H9 (cell line): Measurements from ENCODE around the gene WAPL. TPM values are rescaled to one million over a fixed set of nuclear protein-coding genes. Genes with fewer than 3 reads are reported as not detected.

ENCODE experiments used
- DNase-seq: peaks from one replicate; pipeline ENCODE4 v3.0.0-alpha.2; 2017
- H2AFZ ChIP-seq: one replicate; pipeline ENCODE4 v1.6.1; 2013; ENCODE audit warnings: mild to moderate bottlenecking, low read length, control low read depth, moderate library complexity
- H2AK5ac ChIP-seq: 2 replicates; pipeline ENCODE4 v1.6.1; 2013; ENCODE audit warnings: low read length, control low read depth, mixed read lengths; ENCODE audit not compliant: insufficient read length
- H2BK120ac ChIP-seq: one replicate; pipeline ENCODE4 v1.6.1; 2013; ENCODE audit warnings: low read depth, mild to moderate bottlenecking, low read length, control low read depth, inconsistent platforms; ENCODE audit not compliant: poor library complexity, severe bottlenecking
- H2BK12ac ChIP-seq: 2 replicates; pipeline ENCODE4 v1.6.1; 2013; ENCODE audit warnings: low read length, control low read depth, mixed read lengths, low read depth; ENCODE audit not compliant: insufficient read length
- H2BK15ac ChIP-seq: 2 replicates; pipeline ENCODE4 v1.6.1; 2013; ENCODE audit warnings: low read depth, low read length, control low read depth
- H2BK20ac ChIP-seq: one replicate; pipeline ENCODE4 v1.6.1; 2013; ENCODE audit warnings: low read depth, mild to moderate bottlenecking, low read length, control low read depth, inconsistent platforms; ENCODE audit not compliant: poor library complexity, severe bottlenecking
- H2BK5ac ChIP-seq: 2 replicates; pipeline ENCODE4 v1.6.1; 2013; ENCODE audit warnings: low read length, control low read depth, mixed read lengths; ENCODE audit not compliant: insufficient read length
- H3K14ac ChIP-seq: 2 replicates; pipeline ENCODE4 v1.6.1; 2013; ENCODE audit warnings: low read length, control low read depth; ENCODE audit not compliant: insufficient read depth
- H3K18ac ChIP-seq: 2 replicates; pipeline ENCODE4 v1.6.1; 2013; ENCODE audit warnings: low read depth, mild to moderate bottlenecking, mixed read lengths, low read length, control low read depth; ENCODE audit not compliant: insufficient read length
- H3K23ac ChIP-seq: 2 replicates; pipeline ENCODE4 v1.6.1; 2013; ENCODE audit warnings: low read length, control low read depth, mixed read lengths, low read depth; ENCODE audit not compliant: insufficient read length
- H3K23me2 ChIP-seq: 2 replicates; pipeline ENCODE4 v1.6.1; 2013; ENCODE audit warnings: low read depth, mild to moderate bottlenecking, mixed read lengths, low read length, control low read depth; ENCODE audit not compliant: insufficient read length, poor library complexity, severe bottlenecking
- H3K27ac ChIP-seq: 2 replicates; pipeline ENCODE4 v1.5.1; 2013; ENCODE audit warnings: low read length, control low read depth, mixed read lengths, low read depth; ENCODE audit not compliant: insufficient read length
- H3K27me3 ChIP-seq: 2 replicates; pipeline ENCODE4 v1.6.1; 2013; ENCODE audit warnings: low read length, control low read depth, inconsistent platforms; ENCODE audit not compliant: insufficient read depth
- H3K4ac ChIP-seq: 2 replicates; pipeline ENCODE4 v1.6.1; 2013; ENCODE audit warnings: low read depth, mild to moderate bottlenecking, control low read depth, inconsistent platforms, low read length, moderate library complexity
- H3K4me1 ChIP-seq: 2 replicates; pipeline ENCODE4 v1.6.1; 2013; ENCODE audit warnings: low read length, control low read depth, inconsistent platforms; ENCODE audit not compliant: insufficient read depth
- H3K4me2 ChIP-seq: 2 replicates; pipeline ENCODE4 v1.6.1; 2013; ENCODE audit warnings: low read length, control low read depth, mixed read lengths; ENCODE audit not compliant: insufficient read length, insufficient read depth
- H3K56ac ChIP-seq: 2 replicates; pipeline ENCODE4 v1.6.1; 2013; ENCODE audit warnings: low read depth, mild to moderate bottlenecking, mixed read lengths, low read length, control low read depth; ENCODE audit not compliant: insufficient read length
- H3K79me1 ChIP-seq: 2 replicates; pipeline ENCODE4 v1.6.1; 2013; ENCODE audit warnings: low read depth, mild to moderate bottlenecking, moderate library complexity, low read length, control low read depth, inconsistent platforms; ENCODE audit not compliant: insufficient read depth, poor library complexity, severe bottlenecking
- H3K79me2 ChIP-seq: 2 replicates; pipeline ENCODE4 v1.6.1; 2013; ENCODE audit warnings: low read length, control low read depth, inconsistent platforms; ENCODE audit not compliant: insufficient read depth
- H3K9ac ChIP-seq: 2 replicates; pipeline ENCODE4 v1.6.1; 2013; ENCODE audit warnings: low read length, control low read depth, mixed read lengths; ENCODE audit not compliant: insufficient read length; ENCODE audit errors: extremely low read depth
- H3K9me3 ChIP-seq: one replicate; pipeline ENCODE4 v1.6.1; 2013; ENCODE audit warnings: low read depth, low read length, inconsistent platforms; ENCODE audit not compliant: control insufficient read depth
- H3T11ph ChIP-seq: one replicate; pipeline ENCODE4 v1.6.1; 2013; ENCODE audit warnings: mild to moderate bottlenecking, low read length, control low read depth, inconsistent platforms
- H4K20me1 ChIP-seq: one replicate; pipeline ENCODE4 v1.6.1; 2013; ENCODE audit not compliant: control insufficient read depth, insufficient read length, insufficient read depth
- H4K5ac ChIP-seq: 2 replicates; pipeline ENCODE4 v1.6.1; 2013; ENCODE audit warnings: low read depth, mild to moderate bottlenecking, mixed read lengths, low read length, control low read depth; ENCODE audit not compliant: insufficient read length
- H4K8ac ChIP-seq: replicated peaks from 2 replicates; pipeline ENCODE4 v1.6.1; 2013; ENCODE audit warnings: low read length, control low read depth, mixed read lengths, low read depth; ENCODE audit not compliant: insufficient read length
- H4K91ac ChIP-seq: 2 replicates; pipeline ENCODE4 v1.6.1; 2013; ENCODE audit warnings: low read depth, mild to moderate bottlenecking, moderate library complexity, mixed read lengths, low read length, control low read depth; ENCODE audit not compliant: insufficient read length
- H3K27ac Mint-ChIP-seq, 3 experiments: 2 replicates in 2 of 3; 3 replicates in 1 of 3; pipeline ENCODE4 v1.8.0; 2020 to 2021; ENCODE audit warnings: mixed read lengths in 3 of 3, mild to moderate bottlenecking in 1 of 3, moderate library complexity in 1 of 3
- H3K27me3 Mint-ChIP-seq: 2 replicates; pipeline ENCODE4 v1.8.0; 2021; ENCODE audit warnings: low read depth, mild to moderate bottlenecking, moderate library complexity, mixed read lengths
- H3K36me3 Mint-ChIP-seq, 3 experiments: 2 replicates in 2 of 3; 3 replicates in 1 of 3; pipeline ENCODE4 v1.8.0; 2020 to 2021; ENCODE audit warnings: low read depth in 3 of 3, mixed read lengths in 3 of 3; ENCODE audit not compliant: insufficient read depth in 1 of 3
- H3K4me1 Mint-ChIP-seq, 2 experiments: 2 replicates each; pipeline ENCODE4 v1.8.0; 2020; ENCODE audit warnings: mixed read lengths in 2 of 2
- H3K4me3 Mint-ChIP-seq, 2 experiments: 2 replicates in 1 of 2; 3 replicates in 1 of 2; pipeline ENCODE4 v1.8.0; 2020 to 2021; ENCODE audit warnings: mild to moderate bottlenecking in 2 of 2, mixed read lengths in 2 of 2, moderate library complexity in 1 of 2
- H3K9me3 Mint-ChIP-seq, 2 experiments: 2 replicates in 1 of 2; 3 replicates in 1 of 2; pipeline ENCODE4 v1.8.0; 2020; ENCODE audit warnings: mild to moderate bottlenecking in 2 of 2, mixed read lengths in 2 of 2, moderate library complexity in 1 of 2
- WGBS: extraction: QIAGEN DNeasy Blood & Tissue Kit; methylation state at CpG from one replicate; pipeline ENCODE4 v1.1.7; 2013; ENCODE audit warnings: missing lambda C conversion rate, low lambda C conversion rate, mixed read lengths; ENCODE audit not compliant: insufficient read length; ENCODE audit errors: extremely low coverage; 5-methylcytosine and 5-hydroxymethylcytosine counted together
- total RNA-seq: library from RNA; stranded (reverse); gene quantifications from 2 replicates; pipeline ENCODE4 v1.2.1, GENCODE V29; 2021
- TF ChIP-seq, protein P1 (sequence below): fragments of 200-600 bp; sonication (generic); conservative IDR thresholded peaks from 3 replicates; pipeline ENCODE4 v1.8.0; 2021; ENCODE audit warnings: antibody characterized with exemption, mild to moderate bottlenecking

The WAPL gene
- total RNA-seq, 1 experiment from 2014 or later = 61.4 TPM

DNA sequence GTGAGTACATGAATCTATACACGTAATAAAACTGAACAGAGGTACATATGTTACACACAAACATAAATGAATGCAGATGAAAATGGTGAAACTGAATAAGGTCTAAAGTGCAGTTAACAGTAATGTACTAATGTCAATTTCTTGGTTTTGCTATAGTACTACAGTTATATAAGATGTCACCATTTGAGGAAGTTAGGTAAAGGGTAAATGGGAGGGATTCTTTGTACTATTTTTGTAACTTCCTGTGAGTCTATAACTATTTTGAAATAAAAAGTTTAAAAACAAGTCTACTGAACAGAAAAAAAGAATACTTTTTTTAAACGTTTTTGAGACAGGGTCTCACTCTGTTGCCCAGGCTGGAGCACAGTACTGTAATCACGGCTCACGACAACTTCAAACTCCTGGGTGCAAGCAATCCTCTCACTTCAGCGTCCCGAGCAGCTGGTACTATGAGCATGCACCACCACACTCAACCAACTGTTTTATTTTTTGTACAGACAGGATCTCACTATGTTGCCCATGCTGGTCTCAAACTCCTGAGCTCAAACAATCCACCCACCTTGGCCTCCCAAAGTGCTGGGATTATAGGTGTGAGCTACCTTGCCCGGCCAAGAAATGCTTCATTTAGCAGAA, 71.5 kb downstream of the WAPL start:
- peaks cover 3 to 7% of the 10 kb centered on the region in 2 experiments; a peak in 3 of 5 replicates for H3K9me3 Mint-ChIP-seq
- no peak overlapping the region for H3K4ac ChIP-seq
- H2BK20ac ChIP-seq = no peak overlapping the region
- no peak overlapping the region for H3K23ac ChIP-seq
- H3K18ac ChIP-seq = no peak overlapping the region
- no peak overlapping the region for H3K4me2 ChIP-seq
- no peak overlapping the region for H4K5ac ChIP-seq
- H3K23me2 ChIP-seq = no peaks in the 10 kb centered on the region
- H3K9me3 ChIP-seq = no peaks in the 10 kb centered on the region
- no peak overlapping the region for H4K8ac ChIP-seq
- no peak overlapping the region for H2AFZ ChIP-seq
- no peak overlapping the region for H4K91ac ChIP-seq
- DNase-seq = no peak
- no peaks in the 10 kb centered on the region for H3K27me3 ChIP-seq
- peaks cover 41 to 90% (median 72%) of the 10 kb centered on the region in 3 experiments for H3K36me3 Mint-ChIP-seq
- H2BK120ac ChIP-seq = no peak overlapping the region
- H3K4me1 Mint-ChIP-seq = no peaks in the 10 kb centered on the region
- H2BK5ac ChIP-seq = no peak overlapping the region
- H3K9ac ChIP-seq = no peak overlapping the region
- no peak overlapping the region for H2BK15ac ChIP-seq
- WGBS = no CpG with 5 or more reads among the region's 7 CpGs
- no peaks in the 10 kb centered on the region for H3K4me1 ChIP-seq
- H3K56ac ChIP-seq = no peak overlapping the region
- H3K27ac Mint-ChIP-seq = no peak overlapping the region; a peak in 1 of 7 replicates
- H2BK12ac ChIP-seq = no peak overlapping the region
- no peak overlapping the region for H3K14ac ChIP-seq
- no peak overlapping the region for H3K27ac ChIP-seq
- H3K79me2 ChIP-seq = no peaks in the 10 kb centered on the region
- H3K27me3 Mint-ChIP-seq = no peaks in the 10 kb centered on the region; the same call in 1 of the 2 replicates
- TF ChIP-seq, protein P1, sequence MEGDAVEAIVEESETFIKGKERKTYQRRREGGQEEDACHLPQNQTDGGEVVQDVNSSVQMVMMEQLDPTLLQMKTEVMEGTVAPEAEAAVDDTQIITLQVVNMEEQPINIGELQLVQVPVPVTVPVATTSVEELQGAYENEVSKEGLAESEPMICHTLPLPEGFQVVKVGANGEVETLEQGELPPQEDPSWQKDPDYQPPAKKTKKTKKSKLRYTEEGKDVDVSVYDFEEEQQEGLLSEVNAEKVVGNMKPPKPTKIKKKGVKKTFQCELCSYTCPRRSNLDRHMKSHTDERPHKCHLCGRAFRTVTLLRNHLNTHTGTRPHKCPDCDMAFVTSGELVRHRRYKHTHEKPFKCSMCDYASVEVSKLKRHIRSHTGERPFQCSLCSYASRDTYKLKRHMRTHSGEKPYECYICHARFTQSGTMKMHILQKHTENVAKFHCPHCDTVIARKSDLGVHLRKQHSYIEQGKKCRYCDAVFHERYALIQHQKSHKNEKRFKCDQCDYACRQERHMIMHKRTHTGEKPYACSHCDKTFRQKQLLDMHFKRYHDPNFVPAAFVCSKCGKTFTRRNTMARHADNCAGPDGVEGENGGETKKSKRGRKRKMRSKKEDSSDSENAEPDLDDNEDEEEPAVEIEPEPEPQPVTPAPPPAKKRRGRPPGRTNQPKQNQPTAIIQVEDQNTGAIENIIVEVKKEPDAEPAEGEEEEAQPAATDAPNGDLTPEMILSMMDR = no peak
- no peak overlapping the region for H3T11ph ChIP-seq
- no peaks in the 10 kb centered on the region for H4K20me1 ChIP-seq
- H2AK5ac ChIP-seq = no peak overlapping the region
- no peak overlapping the region for H3K4me3 Mint-ChIP-seq
- H3K79me1 ChIP-seq = no peaks in the 10 kb centered on the region
